ENCODE results near the gene PIK3R5.

DNA sequence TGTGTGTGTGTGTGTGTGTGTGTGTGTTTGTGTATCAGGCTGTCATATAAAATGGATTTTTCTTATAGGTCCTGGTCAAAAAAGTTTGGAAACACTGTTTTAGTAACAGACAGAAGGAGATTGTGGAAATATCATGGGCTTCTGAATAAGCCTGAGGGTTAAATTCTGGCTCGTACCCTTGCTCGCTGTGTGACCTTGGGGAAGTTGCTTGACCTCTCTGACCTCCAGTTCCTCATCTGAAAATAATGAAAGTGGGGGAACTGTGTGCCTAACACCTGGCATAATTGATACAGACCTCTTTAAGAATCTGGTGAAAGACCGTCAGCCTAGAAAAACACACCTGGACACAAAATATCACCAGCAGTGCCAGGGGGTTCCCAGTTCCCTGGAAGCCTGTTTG lies 72.4 kb downstream of the PIK3R5 start:
- TF ChIP-seq, protein P1, sequence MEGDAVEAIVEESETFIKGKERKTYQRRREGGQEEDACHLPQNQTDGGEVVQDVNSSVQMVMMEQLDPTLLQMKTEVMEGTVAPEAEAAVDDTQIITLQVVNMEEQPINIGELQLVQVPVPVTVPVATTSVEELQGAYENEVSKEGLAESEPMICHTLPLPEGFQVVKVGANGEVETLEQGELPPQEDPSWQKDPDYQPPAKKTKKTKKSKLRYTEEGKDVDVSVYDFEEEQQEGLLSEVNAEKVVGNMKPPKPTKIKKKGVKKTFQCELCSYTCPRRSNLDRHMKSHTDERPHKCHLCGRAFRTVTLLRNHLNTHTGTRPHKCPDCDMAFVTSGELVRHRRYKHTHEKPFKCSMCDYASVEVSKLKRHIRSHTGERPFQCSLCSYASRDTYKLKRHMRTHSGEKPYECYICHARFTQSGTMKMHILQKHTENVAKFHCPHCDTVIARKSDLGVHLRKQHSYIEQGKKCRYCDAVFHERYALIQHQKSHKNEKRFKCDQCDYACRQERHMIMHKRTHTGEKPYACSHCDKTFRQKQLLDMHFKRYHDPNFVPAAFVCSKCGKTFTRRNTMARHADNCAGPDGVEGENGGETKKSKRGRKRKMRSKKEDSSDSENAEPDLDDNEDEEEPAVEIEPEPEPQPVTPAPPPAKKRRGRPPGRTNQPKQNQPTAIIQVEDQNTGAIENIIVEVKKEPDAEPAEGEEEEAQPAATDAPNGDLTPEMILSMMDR (IDR thresholded peaks at IDR 0.05; ENCODE audit: poor library complexity, severe bottlenecking): no peak
- no peak for TF ChIP-seq EP300 (conservative IDR thresholded peaks at IDR 0.05; ENCODE audit: poor library complexity, severe bottlenecking)
- no peak for TF ChIP-seq EZH2 (IDR thresholded peaks at IDR 0.05; ENCODE audit: borderline replicate concordance, insufficient read depth, low read length, poor library complexity, severe bottlenecking)
- TF ChIP-seq RAD21 (conservative IDR thresholded peaks at IDR 0.05): no peak
- TF ChIP-seq, protein P2, sequence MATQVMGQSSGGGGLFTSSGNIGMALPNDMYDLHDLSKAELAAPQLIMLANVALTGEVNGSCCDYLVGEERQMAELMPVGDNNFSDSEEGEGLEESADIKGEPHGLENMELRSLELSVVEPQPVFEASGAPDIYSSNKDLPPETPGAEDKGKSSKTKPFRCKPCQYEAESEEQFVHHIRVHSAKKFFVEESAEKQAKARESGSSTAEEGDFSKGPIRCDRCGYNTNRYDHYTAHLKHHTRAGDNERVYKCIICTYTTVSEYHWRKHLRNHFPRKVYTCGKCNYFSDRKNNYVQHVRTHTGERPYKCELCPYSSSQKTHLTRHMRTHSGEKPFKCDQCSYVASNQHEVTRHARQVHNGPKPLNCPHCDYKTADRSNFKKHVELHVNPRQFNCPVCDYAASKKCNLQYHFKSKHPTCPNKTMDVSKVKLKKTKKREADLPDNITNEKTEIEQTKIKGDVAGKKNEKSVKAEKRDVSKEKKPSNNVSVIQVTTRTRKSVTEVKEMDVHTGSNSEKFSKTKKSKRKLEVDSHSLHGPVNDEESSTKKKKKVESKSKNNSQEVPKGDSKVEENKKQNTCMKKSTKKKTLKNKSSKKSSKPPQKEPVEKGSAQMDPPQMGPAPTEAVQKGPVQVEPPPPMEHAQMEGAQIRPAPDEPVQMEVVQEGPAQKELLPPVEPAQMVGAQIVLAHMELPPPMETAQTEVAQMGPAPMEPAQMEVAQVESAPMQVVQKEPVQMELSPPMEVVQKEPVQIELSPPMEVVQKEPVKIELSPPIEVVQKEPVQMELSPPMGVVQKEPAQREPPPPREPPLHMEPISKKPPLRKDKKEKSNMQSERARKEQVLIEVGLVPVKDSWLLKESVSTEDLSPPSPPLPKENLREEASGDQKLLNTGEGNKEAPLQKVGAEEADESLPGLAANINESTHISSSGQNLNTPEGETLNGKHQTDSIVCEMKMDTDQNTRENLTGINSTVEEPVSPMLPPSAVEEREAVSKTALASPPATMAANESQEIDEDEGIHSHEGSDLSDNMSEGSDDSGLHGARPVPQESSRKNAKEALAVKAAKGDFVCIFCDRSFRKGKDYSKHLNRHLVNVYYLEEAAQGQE (IDR thresholded peaks at IDR 0.05; ENCODE audit: borderline replicate concordance): no peak
- no peak for TF ChIP-seq POLR2AphosphoS5 (IDR thresholded peaks at IDR 0.05)
- TF ChIP-seq MXI1 (conservative IDR thresholded peaks at IDR 0.05; ENCODE audit: poor library complexity, severe bottlenecking): no peak

All from neural cell (in vitro differentiated cells).